ENCODE data around the gene TGFBR2. TPM values are rescaled to one million over a fixed set of nuclear protein-coding genes. Genes with fewer than 3 reads are reported as not detected.

TGFBR2 gene
- total and polyA plus RNA-seq, 2 of the 13 experiments (the other 11 are each of a cell fraction or from before 2014, with no cell fraction given), result 82.2 to 187 TPM

DNA sequence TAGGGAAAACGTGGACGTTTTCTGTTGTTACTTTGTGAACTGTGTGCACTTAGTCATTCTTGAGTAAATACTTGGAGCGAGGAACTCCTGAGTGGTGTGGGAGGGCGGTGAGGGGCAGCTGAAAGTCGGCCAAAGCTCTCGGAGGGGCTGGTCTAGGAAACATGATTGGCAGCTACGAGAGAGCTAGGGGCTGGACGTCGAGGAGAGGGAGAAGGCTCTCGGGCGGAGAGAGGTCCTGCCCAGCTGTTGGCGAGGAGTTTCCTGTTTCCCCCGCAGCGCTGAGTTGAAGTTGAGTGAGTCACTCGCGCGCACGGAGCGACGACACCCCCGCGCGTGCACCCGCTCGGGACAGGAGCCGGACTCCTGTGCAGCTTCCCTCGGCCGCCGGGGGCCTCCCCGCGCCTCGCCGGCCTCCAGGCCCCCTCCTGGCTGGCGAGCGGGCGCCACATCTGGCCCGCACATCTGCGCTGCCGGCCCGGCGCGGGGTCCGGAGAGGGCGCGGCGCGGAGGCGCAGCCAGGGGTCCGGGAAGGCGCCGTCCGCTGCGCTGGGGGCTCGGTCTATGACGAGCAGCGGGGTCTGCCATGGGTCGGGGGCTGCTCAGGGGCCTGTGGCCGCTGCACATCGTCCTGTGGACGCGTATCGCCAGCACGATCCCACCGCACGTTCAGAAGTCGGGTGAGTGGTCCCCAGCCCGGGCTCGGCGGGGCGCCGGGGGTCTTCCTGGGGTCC is at the start of gene TGFBR2 (continued):
- TF ChIP-seq, protein P1, sequence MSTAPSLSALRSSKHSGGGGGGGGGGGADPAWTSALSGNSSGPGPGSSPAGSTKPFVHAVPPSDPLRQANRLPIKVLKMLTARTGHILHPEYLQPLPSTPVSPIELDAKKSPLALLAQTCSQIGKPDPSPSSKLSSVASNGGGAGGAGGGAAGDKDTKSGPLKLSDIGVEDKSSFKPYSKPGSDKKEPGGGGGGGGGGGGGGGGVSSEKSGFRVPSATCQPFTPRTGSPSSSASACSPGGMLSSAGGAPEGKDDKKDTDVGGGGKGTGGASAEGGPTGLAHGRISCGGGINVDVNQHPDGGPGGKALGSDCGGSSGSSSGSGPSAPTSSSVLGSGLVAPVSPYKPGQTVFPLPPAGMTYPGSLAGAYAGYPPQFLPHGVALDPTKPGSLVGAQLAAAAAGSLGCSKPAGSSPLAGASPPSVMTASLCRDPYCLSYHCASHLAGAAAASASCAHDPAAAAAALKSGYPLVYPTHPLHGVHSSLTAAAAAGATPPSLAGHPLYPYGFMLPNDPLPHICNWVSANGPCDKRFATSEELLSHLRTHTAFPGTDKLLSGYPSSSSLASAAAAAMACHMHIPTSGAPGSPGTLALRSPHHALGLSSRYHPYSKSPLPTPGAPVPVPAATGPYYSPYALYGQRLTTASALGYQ (CRISPR knock-in tag; IDR thresholded peaks at IDR 0.05), result peak; percentile 85; the same call in 1 of the 2 replicates
- no peak for TF ChIP-seq CENPT (CRISPR knock-in tag; IDR thresholded peaks at IDR 0.05; ENCODE audit: low read depth)
- TF ChIP-seq ZBTB21 (CRISPR knock-in tag; IDR thresholded peaks at IDR 0.05), result no peak
- no peak for TF ChIP-seq SP1 (IDR thresholded peaks at IDR 0.05)
- peak; percentile 32; the same call in 1 of the 2 replicates for TF ChIP-seq SP1 (CRISPR knock-in tag; IDR thresholded peaks at IDR 0.05)
- TF ChIP-seq, protein P2, sequence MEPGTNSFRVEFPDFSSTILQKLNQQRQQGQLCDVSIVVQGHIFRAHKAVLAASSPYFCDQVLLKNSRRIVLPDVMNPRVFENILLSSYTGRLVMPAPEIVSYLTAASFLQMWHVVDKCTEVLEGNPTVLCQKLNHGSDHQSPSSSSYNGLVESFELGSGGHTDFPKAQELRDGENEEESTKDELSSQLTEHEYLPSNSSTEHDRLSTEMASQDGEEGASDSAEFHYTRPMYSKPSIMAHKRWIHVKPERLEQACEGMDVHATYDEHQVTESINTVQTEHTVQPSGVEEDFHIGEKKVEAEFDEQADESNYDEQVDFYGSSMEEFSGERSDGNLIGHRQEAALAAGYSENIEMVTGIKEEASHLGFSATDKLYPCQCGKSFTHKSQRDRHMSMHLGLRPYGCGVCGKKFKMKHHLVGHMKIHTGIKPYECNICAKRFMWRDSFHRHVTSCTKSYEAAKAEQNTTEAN (CRISPR knock-in tag; conservative IDR thresholded peaks at IDR 0.05), result peak; percentile 78; the same call in 1 of the 2 replicates
- TF ChIP-seq ZMYM2 (CRISPR knock-in tag; IDR thresholded peaks at IDR 0.05), result no peak; the same call in 1 of the 2 replicates
- TF ChIP-seq RBM22 (optimal IDR thresholded peaks at IDR 0.05; ENCODE audit: low read length), result no peak
- TF ChIP-seq HCFC1 (IDR thresholded peaks at IDR 0.05; ENCODE audit: low read depth, low read length), result no peak
- TF ChIP-seq, protein P3, sequence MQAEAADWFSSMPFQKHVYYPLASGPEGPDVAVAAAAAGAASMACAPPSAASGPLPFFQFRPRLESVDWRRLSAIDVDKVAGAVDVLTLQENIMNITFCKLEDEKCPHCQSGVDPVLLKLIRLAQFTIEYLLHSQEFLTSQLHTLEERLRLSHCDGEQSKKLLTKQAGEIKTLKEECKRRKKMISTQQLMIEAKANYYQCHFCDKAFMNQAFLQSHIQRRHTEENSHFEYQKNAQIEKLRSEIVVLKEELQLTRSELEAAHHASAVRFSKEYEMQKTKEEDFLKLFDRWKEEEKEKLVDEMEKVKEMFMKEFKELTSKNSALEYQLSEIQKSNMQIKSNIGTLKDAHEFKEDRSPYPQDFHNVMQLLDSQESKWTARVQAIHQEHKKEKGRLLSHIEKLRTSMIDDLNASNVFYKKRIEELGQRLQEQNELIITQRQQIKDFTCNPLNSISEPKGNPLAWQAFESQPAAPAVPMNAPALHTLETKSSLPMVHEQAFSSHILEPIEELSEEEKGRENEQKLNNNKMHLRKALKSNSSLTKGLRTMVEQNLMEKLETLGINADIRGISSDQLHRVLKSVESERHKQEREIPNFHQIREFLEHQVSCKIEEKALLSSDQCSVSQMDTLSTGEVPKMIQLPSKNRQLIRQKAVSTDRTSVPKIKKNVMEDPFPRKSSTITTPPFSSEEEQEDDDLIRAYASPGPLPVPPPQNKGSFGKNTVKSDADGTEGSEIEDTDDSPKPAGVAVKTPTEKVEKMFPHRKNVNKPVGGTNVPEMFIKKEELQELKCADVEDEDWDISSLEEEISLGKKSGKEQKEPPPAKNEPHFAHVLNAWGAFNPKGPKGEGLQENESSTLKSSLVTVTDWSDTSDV (CRISPR knock-in tag; IDR thresholded peaks at IDR 0.05), result 0 out of 2 replicates have a peak, but pooled peaks have one; percentile 10
- TF ChIP-seq HOXA3 (CRISPR knock-in tag; IDR thresholded peaks at IDR 0.05), result peak; percentile 55; the same call in 1 of the 2 replicates
- TF ChIP-seq, protein P4, sequence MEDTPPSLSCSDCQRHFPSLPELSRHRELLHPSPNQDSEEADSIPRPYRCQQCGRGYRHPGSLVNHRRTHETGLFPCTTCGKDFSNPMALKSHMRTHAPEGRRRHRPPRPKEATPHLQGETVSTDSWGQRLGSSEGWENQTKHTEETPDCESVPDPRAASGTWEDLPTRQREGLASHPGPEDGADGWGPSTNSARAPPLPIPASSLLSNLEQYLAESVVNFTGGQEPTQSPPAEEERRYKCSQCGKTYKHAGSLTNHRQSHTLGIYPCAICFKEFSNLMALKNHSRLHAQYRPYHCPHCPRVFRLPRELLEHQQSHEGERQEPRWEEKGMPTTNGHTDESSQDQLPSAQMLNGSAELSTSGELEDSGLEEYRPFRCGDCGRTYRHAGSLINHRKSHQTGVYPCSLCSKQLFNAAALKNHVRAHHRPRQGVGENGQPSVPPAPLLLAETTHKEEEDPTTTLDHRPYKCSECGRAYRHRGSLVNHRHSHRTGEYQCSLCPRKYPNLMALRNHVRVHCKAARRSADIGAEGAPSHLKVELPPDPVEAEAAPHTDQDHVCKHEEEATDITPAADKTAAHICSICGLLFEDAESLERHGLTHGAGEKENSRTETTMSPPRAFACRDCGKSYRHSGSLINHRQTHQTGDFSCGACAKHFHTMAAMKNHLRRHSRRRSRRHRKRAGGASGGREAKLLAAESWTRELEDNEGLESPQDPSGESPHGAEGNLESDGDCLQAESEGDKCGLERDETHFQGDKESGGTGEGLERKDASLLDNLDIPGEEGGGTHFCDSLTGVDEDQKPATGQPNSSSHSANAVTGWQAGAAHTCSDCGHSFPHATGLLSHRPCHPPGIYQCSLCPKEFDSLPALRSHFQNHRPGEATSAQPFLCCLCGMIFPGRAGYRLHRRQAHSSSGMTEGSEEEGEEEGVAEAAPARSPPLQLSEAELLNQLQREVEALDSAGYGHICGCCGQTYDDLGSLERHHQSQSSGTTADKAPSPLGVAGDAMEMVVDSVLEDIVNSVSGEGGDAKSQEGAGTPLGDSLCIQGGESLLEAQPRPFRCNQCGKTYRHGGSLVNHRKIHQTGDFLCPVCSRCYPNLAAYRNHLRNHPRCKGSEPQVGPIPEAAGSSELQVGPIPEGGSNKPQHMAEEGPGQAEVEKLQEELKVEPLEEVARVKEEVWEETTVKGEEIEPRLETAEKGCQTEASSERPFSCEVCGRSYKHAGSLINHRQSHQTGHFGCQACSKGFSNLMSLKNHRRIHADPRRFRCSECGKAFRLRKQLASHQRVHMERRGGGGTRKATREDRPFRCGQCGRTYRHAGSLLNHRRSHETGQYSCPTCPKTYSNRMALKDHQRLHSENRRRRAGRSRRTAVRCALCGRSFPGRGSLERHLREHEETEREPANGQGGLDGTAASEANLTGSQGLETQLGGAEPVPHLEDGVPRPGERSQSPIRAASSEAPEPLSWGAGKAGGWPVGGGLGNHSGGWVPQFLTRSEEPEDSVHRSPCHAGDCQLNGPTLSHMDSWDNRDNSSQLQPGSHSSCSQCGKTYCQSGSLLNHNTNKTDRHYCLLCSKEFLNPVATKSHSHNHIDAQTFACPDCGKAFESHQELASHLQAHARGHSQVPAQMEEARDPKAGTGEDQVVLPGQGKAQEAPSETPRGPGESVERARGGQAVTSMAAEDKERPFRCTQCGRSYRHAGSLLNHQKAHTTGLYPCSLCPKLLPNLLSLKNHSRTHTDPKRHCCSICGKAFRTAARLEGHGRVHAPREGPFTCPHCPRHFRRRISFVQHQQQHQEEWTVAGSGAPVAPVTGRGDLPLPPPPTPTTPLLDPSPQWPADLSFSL (CRISPR knock-in tag; IDR thresholded peaks at IDR 0.05), result peak; percentile 89
- peak; percentile 86 for TF ChIP-seq PHF21A (CRISPR knock-in tag; IDR thresholded peaks at IDR 0.05)

Data from HepG2 (cell line).